GM21786 (cell line): Measurements from ENCODE around the gene RYR2.

Experiments used
- ATAC-seq: cut with Tn5 transposase; IDR thresholded peaks from one replicate; pipeline ENCODE4 v1.9.1; 2021; ENCODE audit not compliant: unreplicated experiment

The RYR2 gene

DNA sequence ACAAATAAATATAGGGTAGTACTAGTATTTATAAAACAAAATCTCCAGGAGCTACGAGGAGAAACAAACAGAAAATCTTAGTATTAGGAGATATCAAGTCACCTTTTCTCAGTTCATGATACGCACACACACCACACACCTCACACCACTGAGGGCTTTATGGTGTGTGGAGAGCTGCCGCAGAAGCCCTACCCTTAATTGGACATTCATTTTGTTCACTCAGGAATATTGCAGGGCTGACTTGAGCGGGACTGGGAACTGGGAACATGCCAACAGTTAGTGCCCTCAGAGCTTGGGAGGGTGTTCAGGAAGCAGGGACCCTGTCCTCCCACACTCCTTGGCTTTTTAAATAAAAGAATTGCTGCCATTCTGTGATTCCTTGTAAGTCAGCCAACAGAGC lies 386.8 kb downstream of the RYR2 start:
- no peak for ATAC-seq

DNA sequence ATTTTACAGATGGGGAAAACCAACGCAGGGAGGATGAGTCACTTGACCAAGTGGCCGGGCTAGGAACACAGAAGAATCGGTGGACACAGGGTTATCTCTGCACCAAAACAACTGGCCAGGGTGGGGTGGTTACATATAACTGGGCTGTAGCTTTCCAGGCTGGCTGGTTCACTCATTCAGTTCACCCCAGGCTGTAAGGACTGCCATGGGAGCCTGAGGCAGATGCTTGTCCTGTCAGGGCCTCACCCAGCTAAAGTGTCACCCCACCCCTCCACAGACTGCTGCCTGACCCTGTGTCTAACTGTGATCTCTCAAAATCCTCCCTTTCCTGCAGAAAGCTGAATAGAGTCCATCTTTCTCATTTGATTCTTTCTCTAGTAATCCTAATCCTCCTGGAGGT lies 387.3 kb downstream of the RYR2 start:
- no peak for ATAC-seq

DNA sequence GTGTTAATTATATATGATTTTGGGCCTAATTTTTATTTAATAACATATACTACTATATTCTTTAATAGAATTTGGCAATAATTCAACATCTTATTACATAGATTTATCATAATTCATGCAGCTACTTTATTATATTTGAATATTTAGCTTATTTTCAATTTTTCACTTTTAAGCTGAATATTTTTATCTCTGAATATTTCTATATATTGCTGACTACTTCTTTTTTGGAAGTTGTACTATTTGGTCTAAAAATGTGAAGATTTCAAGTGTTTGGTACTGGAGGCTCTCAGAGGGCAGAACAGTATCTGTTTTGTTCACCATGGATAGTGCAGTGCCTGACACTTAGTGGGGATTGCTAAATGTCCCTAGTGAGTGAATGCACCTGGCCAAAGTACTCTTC lies 389.5 kb downstream of the RYR2 start:
- ATAC-seq: no peak

DNA sequence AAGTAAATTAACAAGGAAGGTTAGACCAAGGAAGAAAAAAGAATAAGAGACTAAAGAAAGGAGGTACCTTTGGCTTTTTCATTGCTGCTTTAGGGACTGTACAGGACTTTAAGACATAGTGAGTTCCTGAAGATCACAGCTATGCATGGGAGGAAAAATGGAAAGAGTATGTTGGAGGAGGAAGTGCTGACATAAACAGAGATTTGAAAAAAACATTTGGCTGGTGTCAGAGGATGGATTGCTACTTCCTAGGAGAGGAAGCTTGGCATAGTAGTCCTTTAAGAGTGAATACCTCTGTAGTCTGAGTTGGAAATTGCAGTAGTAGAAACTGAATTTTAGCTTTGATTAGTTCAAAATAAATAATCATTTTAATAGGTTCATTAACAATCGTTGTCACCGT lies 398.4 kb downstream of the RYR2 start:
- ATAC-seq: no peak

DNA sequence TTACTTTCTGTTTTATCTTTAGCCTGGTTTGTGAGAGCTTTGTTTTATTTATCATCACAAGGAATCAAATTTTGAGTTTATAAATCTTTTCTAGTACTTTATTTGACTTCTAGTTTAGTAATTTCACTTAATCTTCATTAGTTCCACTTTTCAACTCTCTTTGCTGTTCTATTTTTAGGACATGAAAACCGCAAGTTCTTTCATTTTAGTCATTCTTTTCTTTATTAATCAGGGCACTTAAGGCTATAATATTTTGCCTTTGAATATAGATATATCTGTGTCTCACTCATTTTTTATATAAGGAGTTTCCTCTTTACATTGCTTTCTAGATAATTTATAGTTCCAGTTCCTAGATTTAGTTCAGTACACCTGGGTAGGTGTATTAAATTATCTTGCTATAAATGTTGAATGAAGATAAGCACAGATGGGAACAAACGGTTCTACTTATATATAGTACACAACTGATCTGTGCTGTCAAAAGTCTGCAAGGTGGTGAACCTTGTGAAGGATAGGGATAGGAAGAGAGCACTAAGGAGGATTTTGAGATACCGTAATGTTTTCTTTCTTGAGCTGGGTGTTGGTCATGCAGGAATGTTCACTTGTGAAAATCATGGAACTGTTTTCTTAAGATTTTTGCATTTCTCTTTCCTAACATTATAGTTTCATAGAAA lies 402.3 kb downstream of the RYR2 start:
- no peak for ATAC-seq

DNA sequence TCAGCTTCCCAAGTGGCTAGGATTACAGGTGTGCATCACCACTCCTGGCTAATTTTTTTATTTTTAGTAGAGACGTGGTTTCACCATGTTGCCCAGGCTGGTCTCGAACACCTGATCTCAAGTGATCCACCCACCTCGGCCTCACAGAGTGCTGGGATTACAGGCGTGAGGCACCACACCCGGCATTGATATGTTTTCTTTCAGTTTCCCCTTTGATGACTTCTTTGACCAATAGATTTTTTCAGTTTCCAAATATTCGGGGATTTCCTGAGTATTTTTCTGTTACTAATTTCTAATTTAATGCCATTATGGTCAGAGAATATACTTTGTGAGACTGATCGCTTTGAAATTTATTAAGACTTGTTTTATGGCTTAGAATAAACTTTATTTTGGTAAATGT lies 406.1 kb downstream of the RYR2 start:
- ATAC-seq: no peak

DNA sequence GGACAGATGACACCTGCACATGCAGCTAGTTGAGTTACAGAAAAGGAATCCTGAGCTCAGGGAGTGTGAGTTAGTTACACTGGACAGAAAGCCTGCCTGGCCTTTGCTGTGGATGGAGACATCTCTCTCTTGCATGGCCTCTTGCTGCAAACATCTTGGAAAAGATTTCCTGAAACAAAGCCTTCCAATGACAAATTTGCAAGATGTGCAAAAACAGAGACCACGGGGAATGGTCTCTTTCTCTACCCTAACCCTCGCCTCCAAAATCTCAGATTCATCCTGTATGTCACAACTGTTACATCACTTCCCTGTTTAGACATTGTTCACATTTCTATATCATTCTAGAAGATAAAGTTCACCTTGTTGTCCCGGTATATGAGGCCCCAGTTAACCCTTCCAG lies 415.6 kb downstream of the RYR2 start:
- ATAC-seq: no peak

DNA sequence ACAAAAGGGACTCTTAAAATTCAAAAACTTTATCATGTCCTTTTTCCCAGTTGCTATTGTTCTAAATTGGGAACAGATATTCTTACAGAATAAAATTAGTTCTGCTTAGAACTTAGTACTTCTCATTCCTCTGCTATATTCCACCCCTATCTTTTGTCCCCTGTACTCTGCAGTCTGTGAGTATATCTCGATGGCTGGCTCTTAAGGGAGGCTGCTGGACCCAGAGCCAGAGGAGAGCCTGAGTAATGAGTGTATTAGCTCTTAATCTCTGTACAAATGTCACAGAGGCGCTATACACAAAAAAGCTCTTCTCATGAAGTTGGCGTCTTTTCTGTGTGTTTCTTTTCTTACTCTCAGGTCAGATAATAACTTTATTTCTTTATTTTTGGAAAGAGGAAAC lies 425.3 kb downstream of the RYR2 start:
- no peak for ATAC-seq

DNA sequence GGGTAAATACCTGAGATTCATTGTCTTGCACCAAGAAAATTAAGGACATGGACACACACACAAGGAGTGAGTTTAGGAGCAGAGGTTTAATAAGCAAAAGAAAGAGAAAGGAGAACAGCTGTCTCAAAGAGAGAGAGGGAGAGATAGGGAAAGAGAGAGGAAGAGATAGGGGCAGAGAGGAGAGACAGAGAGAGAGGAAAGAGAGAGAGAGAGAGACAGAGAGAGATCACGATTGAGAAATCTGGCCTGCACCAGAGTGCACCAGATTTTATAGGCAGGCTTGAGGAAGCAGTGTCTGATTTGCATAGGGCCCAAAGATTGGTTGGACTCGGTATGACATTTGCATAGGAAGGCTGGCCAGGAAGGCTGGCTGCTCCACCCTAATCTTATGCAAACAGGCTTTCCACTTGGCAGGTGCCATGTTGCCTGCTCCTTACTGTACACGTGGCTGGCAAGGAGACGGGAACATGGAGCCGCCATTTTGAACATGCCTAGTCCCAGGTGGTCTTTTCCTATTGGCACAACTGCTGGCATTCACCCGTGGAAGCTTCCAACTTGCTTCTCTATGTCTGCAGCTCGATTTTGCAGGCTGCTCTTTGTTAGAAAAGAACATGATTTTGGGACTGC lies 428.8 kb downstream of the RYR2 start:
- ATAC-seq: no peak

DNA sequence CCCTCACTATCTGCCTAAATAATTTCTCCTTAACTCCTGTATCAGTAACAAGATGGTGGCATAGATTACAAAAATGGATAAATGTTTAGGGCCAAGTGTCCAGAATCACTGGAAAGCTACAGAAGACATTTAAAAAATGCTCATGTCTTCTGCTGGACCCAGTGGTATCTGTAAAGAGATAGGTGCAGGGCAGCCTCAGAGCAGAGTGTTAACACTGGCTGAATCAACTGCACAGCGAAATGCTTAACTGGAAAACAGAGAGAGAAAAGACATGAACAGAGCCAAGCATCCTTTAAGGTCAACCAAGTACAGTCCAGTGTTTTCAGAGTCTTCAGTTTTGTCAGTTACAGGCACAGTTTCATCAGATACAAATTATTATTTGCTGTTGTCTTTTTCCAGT lies 429.4 kb downstream of the RYR2 start:
- ATAC-seq: no peak

DNA sequence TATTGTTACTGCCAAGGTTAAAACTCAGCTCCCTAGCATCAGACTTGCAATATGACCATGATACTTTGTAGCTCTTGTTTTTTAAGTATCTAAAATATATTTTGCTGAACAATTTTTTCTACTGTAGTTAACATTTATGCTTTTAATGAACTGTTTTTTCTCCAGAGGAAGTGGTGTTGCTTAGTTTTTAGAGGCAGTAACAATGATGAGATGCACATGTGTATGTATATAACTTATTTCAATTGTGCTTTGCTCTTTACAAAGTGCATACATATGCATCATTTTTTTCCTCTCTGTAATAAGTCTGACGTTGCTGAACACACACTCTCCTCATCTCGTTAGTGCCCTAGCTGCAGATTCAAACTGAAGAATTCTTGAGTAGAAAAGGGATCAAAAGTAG lies 430.0 kb downstream of the RYR2 start:
- ATAC-seq: no peak

DNA sequence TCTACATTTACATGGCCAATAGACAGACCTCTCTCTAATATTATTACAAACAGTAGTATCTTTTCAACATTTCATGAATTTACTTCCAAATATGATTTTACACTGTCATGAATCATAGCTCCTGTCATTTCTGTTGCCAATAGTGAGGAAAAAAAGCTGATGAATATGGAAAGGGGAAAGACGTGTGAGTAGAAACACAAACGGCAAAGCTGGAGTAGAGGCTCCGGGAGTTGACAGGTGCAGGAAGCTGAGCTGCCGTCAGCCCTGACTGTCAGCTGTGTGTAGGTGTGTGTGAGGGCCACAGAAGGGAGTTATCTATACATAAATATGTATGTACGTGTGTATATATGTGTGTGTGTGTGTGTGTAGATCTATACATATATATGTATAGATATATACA lies 431.9 kb downstream of the RYR2 start:
- no peak for ATAC-seq

DNA sequence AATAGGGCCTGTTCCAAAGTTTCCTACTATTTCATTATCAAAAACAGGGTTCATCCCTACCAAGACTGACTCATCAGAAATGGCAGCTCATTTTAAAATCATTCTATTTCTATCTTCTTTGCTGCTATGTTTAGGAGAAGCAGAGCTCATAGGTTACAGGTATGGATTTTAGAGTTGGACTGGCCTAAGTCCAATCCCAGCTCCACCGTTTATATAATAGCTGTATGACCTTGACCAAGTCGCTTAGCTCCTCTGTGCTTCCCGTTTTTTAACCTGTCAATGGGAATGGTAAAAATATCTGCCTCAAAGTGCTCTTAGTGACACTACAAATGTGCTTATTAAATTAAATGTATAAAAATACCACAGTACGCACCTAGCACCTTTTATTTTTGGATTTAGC lies 436.1 kb downstream of the RYR2 start:
- ATAC-seq: no peak

DNA sequence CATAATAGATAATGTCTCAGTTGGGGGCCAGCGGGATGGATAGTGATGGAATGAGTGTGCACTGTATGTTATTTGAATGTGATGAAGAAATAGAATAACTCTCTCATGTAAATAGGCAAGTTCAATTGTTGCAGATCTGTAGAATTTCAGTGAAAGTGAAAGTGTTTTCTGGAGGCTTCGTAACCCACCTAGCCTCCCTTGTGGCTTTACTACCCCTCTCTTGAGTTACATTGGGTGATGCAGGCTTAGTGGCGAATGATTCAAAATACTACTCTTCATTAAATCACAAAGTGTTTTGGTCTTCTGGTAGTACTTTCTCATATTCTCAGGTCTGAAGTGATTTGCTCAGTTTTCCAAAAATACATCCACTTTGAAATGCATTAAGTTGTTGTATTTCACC lies 436.9 kb downstream of the RYR2 start:
- no peak for ATAC-seq

DNA sequence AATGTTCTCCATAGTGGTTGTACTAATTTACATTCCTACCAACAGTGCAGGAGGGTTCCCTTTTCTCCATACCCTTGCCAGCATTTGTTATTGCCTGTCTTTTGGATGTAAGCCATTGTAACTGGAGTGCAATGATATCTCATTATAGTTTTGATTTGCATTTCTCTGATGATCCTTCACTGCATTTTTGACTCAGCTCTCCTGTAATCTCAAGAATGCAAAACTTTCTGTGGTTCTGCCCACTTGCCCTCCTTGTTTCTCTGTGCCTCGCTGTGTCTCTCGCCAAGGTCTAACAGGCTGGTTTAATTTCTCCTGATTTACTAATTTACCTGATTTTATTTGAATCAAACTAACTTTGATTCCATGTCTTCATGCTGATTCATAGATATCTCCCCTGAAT lies 440.8 kb downstream of the RYR2 start:
- ATAC-seq: no peak

DNA sequence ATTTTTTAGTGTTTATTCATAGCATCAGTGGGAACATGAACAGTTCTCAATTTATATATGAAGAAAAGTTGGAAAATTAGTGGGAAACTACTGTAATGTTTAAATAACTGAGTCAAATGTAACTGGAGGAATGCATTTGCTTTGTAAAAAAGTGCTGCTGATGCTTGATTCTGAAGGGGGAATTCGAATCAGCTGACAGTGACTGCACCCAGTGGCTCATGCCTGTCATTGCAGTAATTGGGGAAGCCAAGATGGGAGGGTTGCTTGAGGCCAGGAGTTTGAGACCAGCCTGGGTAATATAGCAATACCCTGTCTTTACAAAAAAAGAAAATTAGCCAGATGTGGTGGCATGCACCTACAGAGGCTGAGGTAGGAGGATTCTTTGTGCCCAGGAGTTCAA lies 450.4 kb downstream of the RYR2 start:
- no peak for ATAC-seq

DNA sequence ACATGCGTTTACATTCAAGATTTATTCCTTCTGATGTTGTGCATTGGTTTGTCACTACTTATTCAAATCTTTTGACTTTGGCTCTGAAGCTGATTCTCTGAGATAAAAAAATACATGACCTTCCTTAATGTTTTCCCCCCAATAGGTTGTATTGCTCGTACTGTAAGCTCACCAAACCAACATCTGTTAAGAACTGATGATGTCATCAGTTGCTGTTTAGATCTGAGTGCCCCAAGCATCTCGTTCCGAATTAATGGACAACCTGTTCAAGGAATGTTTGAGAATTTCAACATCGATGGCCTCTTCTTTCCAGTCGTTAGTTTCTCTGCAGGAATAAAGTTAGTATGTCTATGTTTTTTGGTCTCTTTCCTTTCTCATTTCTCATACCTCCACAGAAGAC lies 458.6 kb downstream of the RYR2 start:
- ATAC-seq: no peak

DNA sequence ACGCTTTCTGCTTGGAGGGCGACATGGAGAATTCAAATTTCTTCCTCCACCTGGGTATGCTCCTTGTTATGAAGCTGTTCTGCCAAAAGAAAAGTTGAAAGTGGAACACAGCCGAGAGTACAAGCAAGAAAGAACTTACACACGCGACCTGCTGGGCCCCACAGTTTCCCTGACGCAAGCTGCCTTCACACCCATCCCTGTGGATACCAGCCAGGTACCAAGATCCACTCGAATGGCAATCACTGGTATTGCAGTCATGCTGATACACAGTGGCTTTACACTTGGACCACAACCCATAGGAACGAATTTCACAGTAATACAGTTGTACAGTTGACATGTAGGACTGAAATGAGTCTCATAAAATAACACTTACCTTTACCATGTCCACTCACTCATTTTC lies 461.3 kb downstream of the RYR2 start:
- no peak for ATAC-seq

DNA sequence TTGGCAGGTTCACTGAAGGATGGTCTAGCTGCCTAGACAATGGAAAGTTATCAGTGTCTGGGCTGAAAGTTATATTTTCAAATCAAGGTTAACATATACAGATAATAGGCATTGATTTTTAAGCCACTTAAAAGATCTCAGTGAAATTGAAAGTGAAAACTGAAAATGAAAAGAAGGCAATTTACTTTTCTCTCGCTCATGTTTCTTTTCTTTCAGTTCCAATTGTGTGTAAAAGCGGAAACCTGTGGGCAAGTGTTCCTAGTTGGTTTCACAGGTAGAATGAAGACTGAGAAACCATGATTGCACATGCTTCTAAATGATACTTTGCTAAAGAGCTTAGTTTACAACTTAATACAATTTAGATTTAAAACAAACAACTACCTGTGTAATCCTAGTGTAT lies 465.0 kb downstream of the RYR2 start:
- ATAC-seq: peak; percentile 98

DNA sequence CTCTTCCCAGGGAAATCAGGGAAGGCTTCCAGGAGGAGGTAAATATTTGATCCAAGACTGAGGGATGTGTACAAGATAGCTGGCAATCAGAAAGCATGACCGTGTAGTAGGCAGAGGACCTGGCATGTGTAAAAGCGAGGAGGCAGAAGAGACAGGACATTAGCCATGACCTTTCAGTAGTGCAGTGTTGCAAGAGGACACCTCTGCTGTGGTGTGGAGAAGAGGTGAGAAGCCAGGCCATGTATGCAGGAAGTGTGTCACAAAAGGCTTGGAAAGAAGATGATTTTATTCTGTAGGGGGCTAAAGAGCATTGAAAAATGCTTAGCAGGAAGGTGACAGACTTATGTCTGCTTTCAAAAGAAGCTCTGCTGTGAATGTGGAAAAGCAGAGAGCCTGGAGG lies 467.8 kb downstream of the RYR2 start:
- no peak for ATAC-seq

DNA sequence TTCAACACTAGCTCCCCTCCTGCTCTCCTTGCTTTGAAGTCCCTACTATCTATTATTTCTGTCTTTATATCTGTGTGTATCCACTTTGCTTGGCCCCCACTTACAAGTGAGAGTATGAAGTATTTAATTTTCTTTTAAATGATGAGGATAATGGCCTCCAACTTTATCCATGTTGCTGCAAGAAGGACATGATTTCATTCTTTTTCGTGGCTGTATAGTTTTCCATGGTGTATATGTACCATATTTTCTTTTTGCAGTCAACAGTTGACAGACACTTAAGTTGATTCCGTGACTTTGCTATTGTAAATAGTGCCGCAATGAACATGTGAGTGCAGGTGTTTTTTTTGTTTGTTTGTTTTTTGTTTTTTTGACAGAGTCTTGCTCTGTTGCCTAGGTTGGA lies 483.1 kb downstream of the RYR2 start:
- no peak for ATAC-seq

DNA sequence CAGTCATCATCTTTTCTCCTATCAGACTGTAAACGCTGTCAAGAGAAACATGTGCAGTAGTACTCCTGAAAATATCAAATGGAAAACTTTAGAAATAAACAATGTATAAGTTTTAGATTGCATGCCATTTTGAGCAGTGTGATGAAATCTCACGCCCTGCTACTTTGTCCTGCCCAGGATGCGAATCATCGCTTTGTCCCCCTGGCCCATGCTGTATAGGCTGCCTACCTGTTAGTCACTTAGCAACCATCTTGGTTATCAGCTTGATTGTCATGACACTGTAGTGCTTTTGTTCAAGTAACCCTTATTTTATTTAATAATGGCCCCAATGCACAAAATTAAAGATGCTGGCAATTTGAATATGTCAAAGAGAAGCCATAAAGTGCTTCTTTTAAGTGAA lies 485.8 kb downstream of the RYR2 start:
- ATAC-seq: no peak

DNA sequence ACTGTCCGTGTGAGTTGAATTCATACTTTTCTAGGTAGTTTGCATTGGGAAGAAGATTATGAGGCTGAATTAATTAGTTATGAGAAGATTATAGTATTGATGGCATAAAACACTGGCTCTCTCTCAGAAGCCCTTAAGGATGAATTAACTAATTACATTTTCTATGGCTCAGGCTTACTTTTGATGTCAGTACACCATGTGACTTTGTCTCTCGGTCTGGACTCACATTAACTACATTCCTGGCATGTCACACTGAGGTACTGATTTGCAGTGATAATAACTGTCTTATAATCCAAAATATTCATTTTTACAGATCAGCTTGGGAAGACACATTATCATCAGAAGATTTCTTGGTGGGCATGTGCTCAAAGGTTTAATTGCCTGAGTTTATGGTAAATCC lies 486.6 kb downstream of the RYR2 start:
- no peak for ATAC-seq
